Stimulated activated naive CD8-positive, alpha-beta T cell treated with anti-CD3 and anti-CD28 coated beads, Interleukin-15, Interleukin-2, amounts not matched to agents 100 ng/mL and 50 ng/mL, for 24 hours (primary cell): ENCODE results near the gene MFAP2.

Experiments
- H3K27ac Mint-ChIP-seq: one replicate; pipeline ENCODE4 v1.8.0; 2021; ENCODE audit warnings: mild to moderate bottlenecking, mixed read lengths
- H3K27me3 Mint-ChIP-seq: one replicate; pipeline ENCODE4 v1.8.0; 2021; ENCODE audit warnings: mixed read lengths
- H3K36me3 Mint-ChIP-seq: one replicate; pipeline ENCODE4 v1.8.0; 2021; ENCODE audit warnings: low read depth, mixed read lengths
- H3K4me1 Mint-ChIP-seq: one replicate; pipeline ENCODE4 v1.8.0; 2021; ENCODE audit warnings: low read depth, mixed read lengths
- H3K4me3 Mint-ChIP-seq: one replicate; pipeline ENCODE4 v1.8.0; 2021; ENCODE audit warnings: mild to moderate bottlenecking, mixed read lengths
- H3K9me3 Mint-ChIP-seq: one replicate; pipeline ENCODE4 v1.8.0; 2021; ENCODE audit warnings: mixed read lengths

MFAP2 gene

DNA sequence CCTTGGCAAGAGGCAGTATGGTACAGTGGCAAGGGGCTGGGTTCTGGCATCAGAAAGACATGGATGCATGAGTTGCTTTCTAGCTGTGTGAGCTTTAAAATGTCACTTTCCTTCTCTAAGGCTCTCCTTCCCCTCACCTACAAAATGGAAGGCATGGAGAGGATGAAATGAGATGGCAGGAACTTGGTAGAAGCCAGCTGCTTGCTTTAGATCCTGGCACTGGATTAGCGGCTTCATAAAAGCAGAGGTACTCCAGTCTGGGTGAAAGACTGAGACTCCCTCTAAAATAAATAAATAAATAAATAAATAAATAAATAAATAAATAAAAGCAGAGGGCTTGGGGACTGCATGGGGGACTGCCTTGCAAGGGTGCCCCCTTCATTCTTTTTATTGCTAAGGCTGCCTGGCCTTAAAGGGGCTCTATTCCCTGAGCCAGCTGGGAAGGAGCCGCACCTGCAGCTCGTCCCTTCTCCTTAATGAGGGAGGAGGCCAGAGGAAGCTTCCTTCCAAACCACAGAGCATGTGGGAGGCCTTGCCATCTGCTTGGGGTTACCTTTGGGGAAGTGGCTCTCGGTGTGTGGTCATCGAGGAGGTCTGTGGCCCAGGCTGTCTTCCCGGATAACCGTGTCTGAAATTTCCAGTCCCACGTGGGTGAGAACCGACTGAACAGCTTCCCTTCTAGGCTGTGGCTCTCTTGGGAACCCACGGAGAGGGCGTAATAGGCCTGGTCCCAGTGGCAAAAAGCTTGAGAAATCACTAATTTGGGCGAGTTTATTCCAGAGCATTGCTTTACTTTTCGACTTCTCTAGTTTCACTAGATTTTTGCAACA lies 33.3 kb upstream of the MFAP2 start:
- no peak overlapping the region for H3K4me3 Mint-ChIP-seq
- no peak overlapping the region for H3K27ac Mint-ChIP-seq
- peaks cover 15% of the 10 kb centered on the region for H3K4me1 Mint-ChIP-seq
- H3K27me3 Mint-ChIP-seq = no peaks in the 10 kb centered on the region
- H3K36me3 Mint-ChIP-seq = peaks cover 8% of the 10 kb centered on the region
- no peaks in the 10 kb centered on the region for H3K9me3 Mint-ChIP-seq

DNA sequence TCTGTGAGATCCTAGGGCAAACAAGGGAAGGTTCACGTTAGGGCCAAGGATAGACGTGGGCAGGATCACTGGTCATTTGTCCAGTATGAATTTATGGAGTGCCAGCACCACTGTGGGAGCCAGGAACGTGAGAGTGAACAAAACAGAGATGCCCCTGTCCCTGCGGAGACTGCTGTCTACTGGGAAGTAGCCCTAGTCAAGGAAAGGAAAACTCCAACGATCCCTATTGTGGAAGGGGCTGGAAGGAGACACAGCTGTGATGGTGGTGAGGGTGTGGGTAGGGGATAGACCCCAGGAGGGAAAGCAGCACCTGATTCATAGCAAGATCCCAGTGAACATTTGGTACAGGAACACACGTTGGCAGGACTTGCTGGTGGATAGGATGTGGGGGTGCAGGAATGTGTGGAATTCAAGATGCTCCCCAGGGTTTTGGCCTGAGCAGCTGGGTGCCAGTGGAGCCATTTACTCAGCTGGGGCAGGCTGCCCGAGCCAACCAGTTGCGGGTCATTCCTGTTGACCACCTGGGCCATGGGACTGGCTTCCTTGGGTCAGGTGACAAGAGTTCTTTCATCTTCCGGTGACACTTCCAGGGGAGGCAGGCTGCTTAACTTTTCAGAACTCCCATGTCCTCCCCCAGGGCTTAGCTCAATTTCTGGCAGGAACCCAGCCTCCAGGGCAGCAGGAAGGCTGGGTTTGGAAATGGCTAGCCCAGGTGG lies 32.5 kb upstream of the MFAP2 start:
- H3K27ac Mint-ChIP-seq = no peak overlapping the region
- no peaks in the 10 kb centered on the region for H3K27me3 Mint-ChIP-seq
- peaks cover 15% of the 10 kb centered on the region for H3K4me1 Mint-ChIP-seq
- H3K9me3 Mint-ChIP-seq = no peaks in the 10 kb centered on the region
- H3K4me3 Mint-ChIP-seq = no peak overlapping the region
- no peaks in the 10 kb centered on the region for H3K36me3 Mint-ChIP-seq

DNA sequence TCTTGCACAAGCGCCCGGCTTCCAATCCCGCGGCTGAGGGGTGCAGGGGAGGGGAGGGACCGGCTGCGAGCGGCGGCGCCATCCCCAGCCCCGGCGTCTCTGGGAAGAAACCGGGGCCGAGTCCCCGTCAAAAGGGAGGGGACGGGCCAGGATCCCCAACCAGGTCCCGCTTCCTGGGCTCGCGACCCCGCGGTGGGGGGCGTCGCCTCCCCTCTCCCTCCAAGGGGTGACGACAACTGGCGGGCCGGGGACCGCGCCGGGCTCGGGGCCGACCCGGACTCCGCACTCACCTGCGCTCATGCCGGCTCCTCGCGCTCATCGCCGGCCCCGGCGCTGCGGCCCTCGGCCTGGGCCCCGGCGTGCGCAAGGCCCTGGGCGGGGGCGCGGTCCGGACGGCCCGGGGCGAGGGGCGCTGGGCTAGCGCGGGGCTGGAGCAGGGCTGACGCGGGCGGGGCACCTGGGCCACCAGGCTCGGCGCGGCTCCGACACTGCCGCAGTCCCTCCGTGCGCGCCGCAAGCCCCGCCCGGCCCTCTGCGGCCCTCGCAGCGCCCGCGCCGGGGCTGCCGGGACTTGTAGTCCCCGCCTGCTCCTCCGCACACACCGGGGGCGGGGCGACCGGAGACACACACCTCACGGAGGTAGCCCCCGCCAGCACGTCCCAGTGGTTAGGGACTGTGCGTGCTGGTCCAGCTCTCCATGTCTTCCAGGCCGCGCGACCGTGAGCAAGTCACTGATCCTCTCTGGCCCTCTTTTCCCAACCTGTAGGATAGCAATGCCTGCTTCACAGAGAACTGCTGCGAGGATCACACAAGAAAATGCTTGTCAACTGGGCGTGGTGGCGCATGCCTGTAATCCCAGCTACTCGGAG lies 31.3 kb upstream of the MFAP2 start, which contains the start of gene ATP13A2:
TSS of gene ATP13A2 (minus strand) at position 490 of the 869 bp plus-strand sequence. CDS start at position 300, 190 bp downstream.
- peak within 1 kb of the TSS; percentile 72 for H3K27ac Mint-ChIP-seq
- H3K27me3 Mint-ChIP-seq = no peaks in the 10 kb centered on the region
- H3K36me3 Mint-ChIP-seq = no peaks in the 10 kb centered on the region
- H3K4me3 Mint-ChIP-seq = peak within 1 kb of the TSS; percentile 82
- no peaks in the 10 kb centered on the region for H3K9me3 Mint-ChIP-seq
- peaks cover 15% of the 10 kb centered on the region for H3K4me1 Mint-ChIP-seq

DNA sequence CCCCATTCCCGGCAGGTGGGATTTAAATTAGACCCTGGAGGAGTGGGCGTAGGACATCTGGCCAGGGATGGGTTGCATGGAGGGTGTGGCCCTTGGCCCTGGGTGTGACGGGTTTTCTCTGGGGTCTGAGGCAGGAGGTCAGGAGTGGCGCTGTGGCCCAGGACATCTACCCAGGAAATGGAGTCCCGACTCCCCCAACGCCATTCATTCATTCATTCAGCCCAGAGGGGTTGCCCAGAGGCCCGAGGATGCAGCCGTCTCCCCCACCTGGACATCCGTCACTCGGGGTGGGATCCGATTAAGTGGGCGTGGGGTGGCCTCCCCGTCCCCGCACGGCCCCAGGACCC lies 30.6 kb upstream of the MFAP2 start:
- H3K4me3 Mint-ChIP-seq = peak overlapping the region; percentile 82
- peak overlapping the region; percentile 72 for H3K27ac Mint-ChIP-seq

DNA sequence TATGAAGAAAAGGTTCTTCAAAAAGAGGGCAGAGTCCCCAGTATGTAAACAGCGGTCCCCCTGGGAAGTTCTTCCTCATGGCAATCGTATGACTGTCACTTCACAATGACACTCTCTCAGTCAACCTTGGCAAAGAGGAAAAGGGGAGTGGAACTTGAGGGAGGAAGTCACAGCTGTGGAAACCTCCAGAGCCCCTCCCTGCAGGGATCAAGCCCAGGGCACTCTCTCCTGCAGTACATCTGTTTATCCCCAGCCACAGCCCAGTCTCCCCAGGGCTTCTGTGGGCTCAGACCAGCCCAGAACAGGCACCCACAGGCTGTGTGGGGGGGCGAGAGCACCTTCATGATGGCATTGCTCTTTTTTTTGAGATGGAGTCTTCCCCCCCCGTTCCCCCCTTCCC lies 29.3 kb upstream of the MFAP2 start:
- no peak overlapping the region for H3K27ac Mint-ChIP-seq
- peaks cover 15% of the 10 kb centered on the region for H3K4me1 Mint-ChIP-seq
- H3K4me3 Mint-ChIP-seq = no peak overlapping the region
- H3K9me3 Mint-ChIP-seq = no peaks in the 10 kb centered on the region
- no peaks in the 10 kb centered on the region for H3K36me3 Mint-ChIP-seq
- no peaks in the 10 kb centered on the region for H3K27me3 Mint-ChIP-seq

More for the DNA sequence above, 30.6 kb upstream of the MFAP2 start:
- Mint-ChIP-seq H3K4me1 (peaks cover 15% of the 10 kb centered on the region), H3K9me3 (no peaks in the 10 kb centered on the region), H3K36me3 (no peaks in the 10 kb centered on the region), H3K27me3 (no peaks in the 10 kb centered on the region)

DNA sequence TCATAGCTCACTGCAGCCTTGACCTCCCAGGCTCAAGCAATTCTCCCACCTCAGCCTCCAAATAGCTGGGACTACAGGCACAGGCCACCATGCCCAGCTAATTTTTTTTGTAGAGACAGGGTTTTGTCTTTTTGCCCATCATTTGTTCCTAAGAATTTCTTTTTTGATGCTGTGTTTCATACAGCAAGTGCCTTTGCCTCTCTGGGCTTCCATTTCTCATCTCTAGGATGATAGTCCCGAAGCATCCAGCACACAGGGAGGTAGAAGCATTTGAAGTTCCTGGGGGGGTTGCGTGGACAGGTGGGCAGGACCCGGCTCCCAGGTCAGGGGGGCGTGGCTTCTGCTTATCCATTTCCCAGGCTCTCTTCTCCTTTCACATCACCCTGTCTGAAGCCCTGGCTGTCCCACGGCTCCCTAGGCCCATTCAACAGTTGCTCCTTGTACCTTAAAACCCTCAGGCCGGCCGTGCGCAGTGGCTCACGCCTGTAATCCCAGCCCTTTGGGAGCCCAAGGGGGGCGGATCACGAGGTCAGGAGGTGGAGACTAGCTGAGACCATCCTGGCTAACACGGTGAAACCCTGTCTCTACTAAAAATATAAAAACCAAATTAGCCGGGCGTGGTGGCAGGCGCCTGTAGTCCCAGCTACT lies 27.9 kb upstream of the MFAP2 start:
- peaks cover 15% of the 10 kb centered on the region for H3K4me1 Mint-ChIP-seq
- no peaks in the 10 kb centered on the region for H3K9me3 Mint-ChIP-seq
- H3K27me3 Mint-ChIP-seq = no peaks in the 10 kb centered on the region
- no peak overlapping the region for H3K4me3 Mint-ChIP-seq
- peaks cover 9% of the 10 kb centered on the region for H3K36me3 Mint-ChIP-seq
- H3K27ac Mint-ChIP-seq = no peak overlapping the region

DNA sequence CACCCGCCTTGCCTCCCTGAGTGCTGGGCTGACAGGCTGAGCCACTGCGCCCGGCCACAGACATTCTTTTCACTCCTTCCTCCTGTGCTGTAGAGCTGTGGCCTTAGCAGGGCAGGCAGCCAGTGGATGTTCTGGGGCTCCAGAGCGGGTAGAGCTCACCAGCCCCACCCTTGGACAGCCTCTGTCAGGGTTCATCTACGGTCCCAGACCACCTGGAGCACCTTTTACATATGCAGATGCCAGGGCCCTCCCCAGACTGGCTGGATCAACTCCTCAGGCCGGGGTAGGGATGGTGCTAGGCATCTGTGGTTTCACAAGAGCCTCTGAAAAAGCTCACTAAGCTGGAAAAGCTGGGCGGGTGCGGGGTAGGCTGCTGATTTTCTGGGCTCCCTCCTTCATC lies 26.7 kb upstream of the MFAP2 start:
- Mint-ChIP-seq H3K27me3 (no peaks in the 10 kb centered on the region), H3K4me3 (no peak overlapping the region), H3K4me1 (peaks cover 15% of the 10 kb centered on the region), H3K36me3 (peaks cover 9% of the 10 kb centered on the region), H3K27ac (no peak overlapping the region), H3K9me3 (no peaks in the 10 kb centered on the region)

DNA sequence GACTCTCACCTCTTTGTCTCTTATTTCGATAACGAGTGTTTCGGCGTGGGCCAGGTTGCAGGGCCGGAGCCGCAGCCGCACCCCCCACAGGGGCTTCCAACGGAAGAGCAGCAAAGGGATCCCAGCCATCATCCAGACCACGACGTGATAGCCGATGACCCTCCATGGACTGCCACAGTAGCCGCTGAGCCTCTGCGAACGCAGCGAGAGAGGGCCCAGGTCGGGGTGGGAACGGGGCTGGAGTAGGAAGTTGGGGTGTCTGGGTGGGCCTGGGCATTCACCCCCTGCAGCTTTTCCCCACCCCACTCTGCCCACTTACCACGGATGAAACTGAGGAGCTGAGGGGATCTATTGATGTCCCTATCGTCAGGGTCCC lies 24.9 kb upstream of the MFAP2 start:
- H3K4me1 Mint-ChIP-seq = peaks cover 7% of the 10 kb centered on the region
- no peaks in the 10 kb centered on the region for H3K27me3 Mint-ChIP-seq
- no peaks in the 10 kb centered on the region for H3K9me3 Mint-ChIP-seq
- peaks cover 9% of the 10 kb centered on the region for H3K36me3 Mint-ChIP-seq
- no peak overlapping the region for H3K4me3 Mint-ChIP-seq
- H3K27ac Mint-ChIP-seq = no peak overlapping the region

DNA sequence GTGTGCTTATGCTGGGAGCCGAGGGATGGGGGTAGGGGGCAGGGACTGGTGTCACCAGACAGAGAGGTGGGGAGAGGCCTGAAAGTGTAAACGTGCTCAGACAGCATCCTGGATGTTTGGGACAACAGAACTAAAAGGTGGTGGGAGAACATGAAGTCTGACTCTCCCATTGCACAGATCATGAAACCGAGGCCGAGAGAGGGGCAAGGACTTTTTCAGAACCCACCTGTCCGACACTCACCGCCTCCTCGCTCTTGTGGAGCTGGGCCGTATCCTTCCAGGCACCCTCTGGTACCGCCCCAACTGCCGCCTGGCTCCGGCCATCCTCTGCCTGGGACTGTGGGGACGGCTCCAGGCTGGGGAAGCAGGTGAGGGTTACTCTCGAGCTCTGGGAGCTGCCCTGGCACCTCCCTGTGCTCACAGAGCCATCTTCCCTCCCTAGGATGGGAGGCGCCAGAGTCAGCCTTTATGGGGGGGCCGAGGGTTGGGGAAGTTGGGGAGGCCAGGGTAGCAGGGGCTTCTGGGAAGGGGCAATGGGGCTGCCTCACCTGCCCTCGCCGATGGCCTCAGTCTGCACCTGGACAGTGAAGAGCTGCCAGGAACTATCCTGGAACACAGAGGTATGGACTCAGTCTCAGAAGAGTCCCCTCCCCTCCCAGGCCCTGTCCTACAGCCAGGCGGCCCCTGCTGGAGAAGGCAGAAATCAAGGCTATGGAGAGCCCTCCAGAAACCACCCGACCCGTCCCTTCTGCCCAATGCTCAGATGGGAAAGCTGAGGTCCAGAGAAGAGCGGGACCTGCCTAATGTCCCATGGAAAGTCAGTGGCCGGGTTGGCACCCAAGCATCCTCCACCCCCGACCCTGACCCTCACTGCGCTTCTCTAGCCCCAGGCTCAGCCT lies 24.3 kb upstream of the MFAP2 start:
- Mint-ChIP-seq H3K36me3 (peaks cover 9% of the 10 kb centered on the region), H3K4me1 (peaks cover 1% of the 10 kb centered on the region), H3K27me3 (no peaks in the 10 kb centered on the region), H3K4me3 (no peak overlapping the region), H3K27ac (no peak overlapping the region), H3K9me3 (no peaks in the 10 kb centered on the region)

DNA sequence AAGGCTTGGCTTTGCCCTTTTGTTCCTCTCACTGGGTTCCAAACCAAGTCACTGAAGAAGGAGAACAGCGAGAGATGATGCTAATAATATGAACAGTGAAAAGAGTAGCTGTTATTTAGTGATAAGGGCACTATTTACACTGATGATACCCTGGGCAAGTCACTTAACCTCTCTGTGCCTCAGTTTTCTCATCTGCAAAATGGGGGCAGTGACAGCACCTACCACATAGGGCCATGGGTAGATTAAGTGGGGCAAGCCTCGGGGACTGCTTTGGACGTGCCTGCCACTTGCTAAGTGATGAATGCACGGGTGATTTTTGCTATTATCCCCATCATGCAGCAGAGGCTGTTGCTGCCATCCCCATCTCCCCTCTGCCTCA lies 22.1 kb upstream of the MFAP2 start:
- Mint-ChIP-seq H3K27me3 (no peaks in the 10 kb centered on the region), H3K4me3 (no peak overlapping the region), H3K9me3 (no peaks in the 10 kb centered on the region), H3K36me3 (peaks cover 21% of the 10 kb centered on the region), H3K27ac (no peak overlapping the region), H3K4me1 (no peaks in the 10 kb centered on the region)

DNA sequence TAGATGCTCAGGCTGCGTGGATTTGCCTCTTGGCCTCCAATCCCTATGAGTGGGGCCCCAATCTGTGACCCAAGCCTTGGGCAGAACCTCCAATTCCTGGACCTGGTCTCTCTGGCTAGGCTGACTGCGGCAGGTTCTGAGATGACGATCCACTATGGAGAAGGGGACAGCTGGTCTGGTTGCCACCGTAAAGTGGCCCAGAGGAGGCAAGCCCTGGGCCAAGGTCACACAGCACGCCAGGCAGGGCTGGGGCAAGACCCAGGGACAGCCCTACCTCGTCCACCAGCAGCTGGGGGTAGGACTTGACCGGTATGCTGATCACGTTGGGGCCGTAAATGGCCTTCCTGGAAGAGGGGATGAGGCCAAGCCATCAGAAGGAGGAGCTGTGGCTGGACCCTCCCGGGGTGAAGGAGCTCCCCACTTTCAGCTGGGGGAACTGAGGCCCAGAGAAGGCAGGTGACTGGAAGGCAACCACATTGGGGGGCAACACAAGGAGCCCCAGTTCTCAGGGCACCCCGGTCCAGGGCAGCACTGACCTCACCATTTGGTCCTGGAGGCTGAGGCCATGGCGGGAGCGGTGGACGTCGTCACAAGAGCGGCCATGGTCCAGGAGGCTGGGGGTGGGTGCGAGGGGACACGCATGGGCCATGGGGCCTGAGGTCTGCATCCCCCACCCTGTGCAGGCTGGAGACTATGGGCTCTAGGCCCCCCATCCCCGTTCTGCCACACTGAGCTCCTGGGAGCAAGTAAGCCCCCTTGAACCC lies 21.5 kb upstream of the MFAP2 start:
- peaks cover 21% of the 10 kb centered on the region for H3K36me3 Mint-ChIP-seq
- H3K4me1 Mint-ChIP-seq = no peaks in the 10 kb centered on the region
- H3K27ac Mint-ChIP-seq = no peak overlapping the region
- H3K27me3 Mint-ChIP-seq = no peaks in the 10 kb centered on the region
- no peak overlapping the region for H3K4me3 Mint-ChIP-seq
- H3K9me3 Mint-ChIP-seq = no peaks in the 10 kb centered on the region

DNA sequence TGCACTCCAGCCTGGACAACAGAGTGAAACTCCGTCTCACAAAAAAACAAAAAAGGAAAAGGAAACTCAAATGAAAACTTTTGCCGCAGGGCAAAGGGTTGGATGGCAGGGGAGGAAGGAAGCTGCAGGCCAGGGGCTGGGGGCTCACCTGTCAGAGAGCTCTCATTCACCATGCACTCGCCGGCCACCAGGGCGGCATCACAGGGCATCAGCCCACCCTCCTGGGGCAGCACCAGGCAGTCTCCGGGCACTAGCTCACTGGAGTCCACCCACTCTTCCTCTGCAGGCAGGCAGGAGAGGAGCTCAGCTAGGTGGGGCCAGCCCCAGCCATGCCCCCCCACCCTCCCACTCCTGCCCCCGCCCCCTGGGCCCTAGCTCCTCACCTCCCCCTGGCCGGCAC lies 19.4 kb upstream of the MFAP2 start:
- H3K27me3 Mint-ChIP-seq = no peaks in the 10 kb centered on the region

DNA sequence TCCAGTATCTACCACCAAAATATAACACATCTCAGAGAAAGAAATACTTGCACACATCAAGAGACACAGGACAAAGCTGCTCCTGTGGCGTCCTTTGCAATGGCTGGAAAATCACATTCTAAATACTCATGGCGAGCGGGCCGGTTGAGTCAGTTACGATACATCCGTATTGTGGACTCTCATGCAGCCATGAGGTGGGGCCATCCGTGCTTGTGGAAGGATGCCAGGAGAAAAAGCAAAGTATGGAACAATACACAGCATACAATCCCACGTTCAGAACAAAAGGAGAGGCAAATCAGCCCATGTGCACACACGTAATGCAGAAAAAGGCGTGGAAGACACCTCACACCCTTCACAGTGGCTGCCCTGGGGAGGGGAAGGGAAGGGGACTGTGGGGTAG lies 18.2 kb upstream of the MFAP2 start:
- H3K4me1 Mint-ChIP-seq = no peaks in the 10 kb centered on the region
- peaks cover 16% of the 10 kb centered on the region for H3K36me3 Mint-ChIP-seq
- H3K27me3 Mint-ChIP-seq = no peaks in the 10 kb centered on the region
- H3K27ac Mint-ChIP-seq = no peak overlapping the region
- no peaks in the 10 kb centered on the region for H3K9me3 Mint-ChIP-seq
- H3K4me3 Mint-ChIP-seq = no peak overlapping the region

More for the DNA sequence above, 19.4 kb upstream of the MFAP2 start:
- Mint-ChIP-seq H3K4me3 (no peak overlapping the region), H3K4me1 (no peaks in the 10 kb centered on the region), H3K36me3 (peaks cover 24% of the 10 kb centered on the region), H3K27ac (no peak overlapping the region), H3K9me3 (no peaks in the 10 kb centered on the region)
